HEK293 (cell line): ENCODE measurements around the gene NAV2.

Experiments used
- CTCF ChIA-PET: fragments of 350-600 bp; formaldehyde crosslinking; extraction: SDS; loops from one replicate; lab custom pipeline; 2021; ENCODE audit warnings: antibody characterized with exemption; lab: Yijun Ruan, JAX
- POLR2A ChIA-PET: fragments of 300-600 bp; formaldehyde crosslinking; extraction: SDS; loops from one replicate; lab custom pipeline; 2020; ENCODE audit warnings: antibody characterized with exemption, inconsistent platforms; lab: Yijun Ruan, JAX
- H3K27ac ChIP-seq: fragments of 200-500 bp; sonication (Bioruptor generic); 2 replicates; pipeline ENCODE4 v1.5.1; 2014; ENCODE audit warnings: low read depth, low read length, control low read depth, inconsistent platforms; ENCODE audit errors: extremely low read depth
- H3K36me3 ChIP-seq, 2 experiments: fragments of 200-500 bp in 1 of 2; sonication (Bioruptor generic) in 1 of 2; 1 replicate in 1 of 2; 2 replicates in 1 of 2; pipeline ENCODE4 v1.5.1; 2014 to 2017; ENCODE audit warnings: inconsistent platforms in 2 of 2, low read length in 2 of 2; ENCODE audit not compliant: control insufficient read depth in 2 of 2, insufficient read depth in 1 of 2
- H3K4me1 ChIP-seq: fragments of 200-500 bp; sonication (Bioruptor generic); 2 replicates; pipeline ENCODE4 v1.5.1; 2014; ENCODE audit warnings: mild to moderate bottlenecking, low read length, inconsistent platforms; ENCODE audit not compliant: control insufficient read depth, insufficient read depth
- H3K4me3 ChIP-seq: 2 replicates; pipeline ENCODE4 v1.5.1; 2011; ENCODE audit warnings: low read depth, mild to moderate bottlenecking, control low read depth, low read length, moderate library complexity
- H3K9me3 ChIP-seq: fragments of 200-500 bp; sonication (Bioruptor generic); 2 replicates; pipeline ENCODE4 v1.5.1; 2014; ENCODE audit warnings: low read depth, low read length, inconsistent platforms; ENCODE audit not compliant: control insufficient read depth, insufficient read depth
- CTCF ChIP-seq: fragments of 450-650 bp; formaldehyde crosslinking; IDR thresholded peaks from 2 replicates; pipeline ENCODE4 v1.5.1; 2016; ENCODE audit warnings: missing biosample characterization, missing genetic modification characterization
- EGR2 ChIP-seq: fragments of 450-650 bp; formaldehyde crosslinking; IDR thresholded peaks from 2 replicates; pipeline ENCODE4 v1.5.1; 2016; ENCODE audit warnings: low read depth, missing biosample characterization, missing genetic modification characterization
- GLIS1 ChIP-seq: fragments of 450-650 bp; formaldehyde crosslinking; IDR thresholded peaks from 2 replicates; pipeline ENCODE4 v1.5.1; 2016; ENCODE audit warnings: missing biosample characterization, missing genetic modification characterization
- HOXD13 ChIP-seq: sonication (generic); formaldehyde crosslinking; IDR thresholded peaks from 2 replicates; pipeline ENCODE4 v1.8.0; 2022; ENCODE audit warnings: missing genetic modification reagents, borderline replicate concordance
- KLF7 ChIP-seq: fragments of 450-650 bp; formaldehyde crosslinking; IDR thresholded peaks from 2 replicates; pipeline ENCODE4 v1.5.1; 2016; ENCODE audit warnings: missing biosample characterization, missing genetic modification characterization, borderline replicate concordance
- PBX3 ChIP-seq: sonication (generic); formaldehyde crosslinking; IDR thresholded peaks from 2 replicates; pipeline ENCODE4 v1.8.1; 2022; ENCODE audit warnings: mild to moderate bottlenecking, moderate library complexity, missing genetic modification reagents
- PRDM1 ChIP-seq: fragments of 450-650 bp; formaldehyde crosslinking; IDR thresholded peaks from 2 replicates; pipeline ENCODE4; 2016; ENCODE audit warnings: missing biosample characterization, missing genetic modification characterization
- SP7 ChIP-seq: fragments of 450-650 bp; formaldehyde crosslinking; IDR thresholded peaks from 2 replicates; pipeline ENCODE4 v1.5.1; 2016; ENCODE audit warnings: missing biosample characterization, missing genetic modification characterization
- WT1 ChIP-seq: fragments of 450-650 bp; formaldehyde crosslinking; IDR thresholded peaks from 2 replicates; pipeline ENCODE4 v1.5.1; 2016; ENCODE audit warnings: missing biosample characterization, missing genetic modification characterization
- ZFHX2 ChIP-seq: fragments of 450-650 bp; formaldehyde crosslinking; conservative IDR thresholded peaks from 2 replicates; pipeline ENCODE4 v1.5.1; 2016; ENCODE audit warnings: missing biosample characterization, missing genetic modification characterization
- ZFP41 ChIP-seq: fragments of 450-650 bp; formaldehyde crosslinking; IDR thresholded peaks from 2 replicates; pipeline ENCODE4 v1.5.1; 2016; ENCODE audit warnings: missing biosample characterization, missing genetic modification characterization, borderline replicate concordance
- ZNF132 ChIP-seq: fragments of 450-650 bp; formaldehyde crosslinking; IDR thresholded peaks from 2 replicates; pipeline ENCODE4 v1.5.1; 2017; ENCODE audit warnings: missing biosample characterization, missing genetic modification characterization, borderline replicate concordance
- ZNF174 ChIP-seq: fragments of 450-650 bp; formaldehyde crosslinking; IDR thresholded peaks from 2 replicates; pipeline ENCODE4 v1.5.0; 2017; ENCODE audit warnings: missing biosample characterization, mild to moderate bottlenecking, missing genetic modification characterization
- ZNF248 ChIP-seq: fragments of 450-650 bp; formaldehyde crosslinking; IDR thresholded peaks from 2 replicates; pipeline ENCODE4 v1.5.1; 2017; ENCODE audit warnings: missing biosample characterization, missing genetic modification characterization
- ZNF266 ChIP-seq: fragments of 450-650 bp; formaldehyde crosslinking; IDR thresholded peaks from 2 replicates; pipeline ENCODE4 v1.5.1; 2016; ENCODE audit warnings: missing biosample characterization, missing genetic modification characterization, low read depth
- ZNF341 ChIP-seq: fragments of 450-650 bp; formaldehyde crosslinking; IDR thresholded peaks from 2 replicates; pipeline ENCODE4; 2016; ENCODE audit warnings: low read depth, missing biosample characterization, missing genetic modification characterization
- ZNF350 ChIP-seq: fragments of 450-650 bp; formaldehyde crosslinking; IDR thresholded peaks from 2 replicates; pipeline ENCODE4 v1.5.0; 2017; ENCODE audit warnings: missing biosample characterization, mild to moderate bottlenecking, missing genetic modification characterization
- ZNF404 ChIP-seq: fragments of 450-650 bp; formaldehyde crosslinking; IDR thresholded peaks from 2 replicates; pipeline ENCODE4 v1.5.1; 2017; ENCODE audit warnings: missing biosample characterization, missing genetic modification characterization
- ZNF530 ChIP-seq: fragments of 450-650 bp; formaldehyde crosslinking; IDR thresholded peaks from 2 replicates; pipeline ENCODE4 v1.5.1; 2016; ENCODE audit warnings: low read depth, missing biosample characterization, missing genetic modification characterization
- ZNF600 ChIP-seq: fragments of 450-650 bp; formaldehyde crosslinking; IDR thresholded peaks from 2 replicates; pipeline ENCODE4 v1.5.1; 2016; ENCODE audit warnings: missing biosample characterization, missing genetic modification characterization
- ZNF624 ChIP-seq: fragments of 450-650 bp; formaldehyde crosslinking; IDR thresholded peaks from 2 replicates; pipeline ENCODE4 v1.5.1; 2017; ENCODE audit warnings: missing biosample characterization, missing genetic modification characterization
- ZNF654 ChIP-seq: fragments of 450-650 bp; formaldehyde crosslinking; IDR thresholded peaks from 2 replicates; pipeline ENCODE4 v1.5.1; 2016; ENCODE audit warnings: low read depth, missing biosample characterization, missing genetic modification characterization
- ZNF785 ChIP-seq: fragments of 450-650 bp; formaldehyde crosslinking; IDR thresholded peaks from 2 replicates; pipeline ENCODE4 v1.5.1; 2016; ENCODE audit warnings: missing biosample characterization, missing genetic modification characterization
- TF ChIP-seq, protein P1 (sequence below): fragments of 450-650 bp; formaldehyde crosslinking; IDR thresholded peaks from 2 replicates; pipeline ENCODE4 v1.5.1; 2017; ENCODE audit warnings: missing biosample characterization, mild to moderate bottlenecking, missing genetic modification characterization, moderate library complexity
- TF ChIP-seq, protein P2 (sequence below): fragments of 450-650 bp; formaldehyde crosslinking; IDR thresholded peaks from 2 replicates; pipeline ENCODE4 v1.5.1; 2016; ENCODE audit warnings: missing biosample characterization, missing genetic modification characterization
- TF ChIP-seq, protein P3 (sequence below): fragments of 450-650 bp; formaldehyde crosslinking; IDR thresholded peaks from 2 replicates; pipeline ENCODE4 v1.5.1; 2016; ENCODE audit warnings: missing biosample characterization, missing genetic modification characterization
- TF ChIP-seq, protein P4 (sequence below): fragments of 450-650 bp; formaldehyde crosslinking; IDR thresholded peaks from 2 replicates; pipeline ENCODE4 v1.5.1; 2016; ENCODE audit warnings: missing biosample characterization, missing genetic modification characterization
- TF ChIP-seq, protein P5 (sequence below): fragments of 450-650 bp; formaldehyde crosslinking; IDR thresholded peaks from 2 replicates; pipeline ENCODE4 v1.5.1; 2016; ENCODE audit warnings: missing biosample characterization, missing genetic modification characterization

Gene NAV2

DNA sequence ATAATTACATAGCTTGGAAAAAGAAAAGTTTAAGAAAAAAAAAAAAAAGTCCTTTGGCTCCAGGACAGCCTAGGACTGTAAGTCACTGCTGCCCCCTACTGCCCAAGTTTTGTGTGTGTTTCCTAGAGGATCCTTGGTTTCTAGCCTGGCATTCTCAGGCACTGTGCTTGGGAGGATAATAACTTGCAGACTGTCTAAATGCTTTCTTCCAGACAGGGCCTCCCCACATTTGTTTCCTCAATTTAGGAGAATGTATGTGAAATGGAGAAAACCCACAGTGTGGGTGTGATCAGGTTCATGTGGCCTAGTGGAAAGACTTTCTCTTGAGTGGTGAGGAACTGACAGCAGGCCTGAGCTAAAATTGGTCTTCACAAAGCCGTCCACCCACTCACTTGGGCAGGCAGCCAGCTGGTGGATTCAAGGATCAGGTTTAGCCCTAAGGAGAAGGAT is 191.0 kb downstream of the NAV2 start:
- Histone ChIP-seq H3K36me3 (no peaks in the 10 kb centered on the region), H3K4me1 (no peaks in the 10 kb centered on the region), H3K27ac (no peak overlapping the region), H3K9me3 (no peaks in the 10 kb centered on the region), H3K4me3 (no peak overlapping the region)
- CTCF ChIA-PET: interaction anchor here (0.6 to 3.4 kb wide), 68 partner anchors 9 to 1775 kb away, joined by 3 to 71 read pairs (median 4); no protein-coding TSS in a partner anchor
- POLR2A ChIA-PET: interaction anchor here (0.7 to 1.4 kb wide), 3 partner anchors 188 to 344 kb away, joined by 3 to 6 read pairs (median 4); no protein-coding TSS in a partner anchor
- no peak for TF ChIP-seq GLIS1 (tag by site-specific recombination)
- peak; percentile 47 for TF ChIP-seq EGR2
- TF ChIP-seq ZNF785: no peak
- peak; percentile 80 for TF ChIP-seq ZFHX2 (tag by site-specific recombination)
- TF ChIP-seq PBX3 (CRISPR knock-in tag): no peak
- no peak for TF ChIP-seq KLF7 (tag by site-specific recombination)
- TF ChIP-seq ZNF600 (tag by site-specific recombination): no peak
- TF ChIP-seq, protein P1, sequence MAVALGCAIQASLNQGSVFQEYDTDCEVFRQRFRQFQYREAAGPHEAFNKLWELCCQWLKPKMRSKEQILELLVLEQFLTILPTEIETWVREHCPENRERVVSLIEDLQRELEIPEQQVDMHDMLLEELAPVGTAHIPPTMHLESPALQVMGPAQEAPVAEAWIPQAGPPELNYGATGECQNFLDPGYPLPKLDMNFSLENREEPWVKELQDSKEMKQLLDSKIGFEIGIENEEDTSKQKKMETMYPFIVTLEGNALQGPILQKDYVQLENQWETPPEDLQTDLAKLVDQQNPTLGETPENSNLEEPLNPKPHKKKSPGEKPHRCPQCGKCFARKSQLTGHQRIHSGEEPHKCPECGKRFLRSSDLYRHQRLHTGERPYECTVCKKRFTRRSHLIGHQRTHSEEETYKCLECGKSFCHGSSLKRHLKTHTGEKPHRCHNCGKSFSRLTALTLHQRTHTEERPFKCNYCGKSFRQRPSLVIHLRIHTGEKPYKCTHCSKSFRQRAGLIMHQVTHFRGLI (tag by site-specific recombination): no peak
- TF ChIP-seq WT1 (tag by site-specific recombination): no peak
- peak; percentile 56; the same call in 1 of the 2 replicates for TF ChIP-seq CTCF (tag by site-specific recombination)
- no peak for TF ChIP-seq ZFP41 (tag by site-specific recombination)
- TF ChIP-seq ZNF341 (tag by site-specific recombination): no peak
- TF ChIP-seq, protein P2, sequence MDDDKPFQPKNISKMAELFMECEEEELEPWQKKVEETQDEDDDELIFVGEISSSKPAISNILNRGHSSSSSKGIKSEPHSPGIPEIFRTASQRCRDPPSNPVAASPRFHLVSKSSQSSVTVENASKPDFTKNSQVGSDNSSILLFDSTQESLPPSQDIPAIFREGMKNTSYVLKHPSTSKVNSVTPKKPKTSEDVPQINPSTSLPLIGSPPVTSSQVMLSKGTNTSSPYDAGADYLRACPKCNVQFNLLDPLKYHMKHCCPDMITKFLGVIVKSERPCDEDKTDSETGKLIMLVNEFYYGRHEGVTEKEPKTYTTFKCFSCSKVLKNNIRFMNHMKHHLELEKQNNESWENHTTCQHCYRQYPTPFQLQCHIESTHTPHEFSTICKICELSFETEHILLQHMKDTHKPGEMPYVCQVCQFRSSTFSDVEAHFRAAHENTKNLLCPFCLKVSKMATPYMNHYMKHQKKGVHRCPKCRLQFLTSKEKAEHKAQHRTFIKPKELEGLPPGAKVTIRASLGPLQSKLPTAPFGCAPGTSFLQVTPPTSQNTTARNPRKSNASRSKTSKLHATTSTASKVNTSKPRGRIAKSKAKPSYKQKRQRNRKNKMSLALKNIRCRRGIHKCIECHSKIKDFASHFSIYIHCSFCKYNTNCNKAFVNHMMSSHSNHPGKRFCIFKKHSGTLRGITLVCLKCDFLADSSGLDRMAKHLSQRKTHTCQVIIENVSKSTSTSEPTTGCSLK (tag by site-specific recombination): no peak
- 0 out of 2 replicates have a peak, but pooled peaks have one; percentile 23 for TF ChIP-seq SP7 (tag by site-specific recombination)
- TF ChIP-seq, protein P3, sequence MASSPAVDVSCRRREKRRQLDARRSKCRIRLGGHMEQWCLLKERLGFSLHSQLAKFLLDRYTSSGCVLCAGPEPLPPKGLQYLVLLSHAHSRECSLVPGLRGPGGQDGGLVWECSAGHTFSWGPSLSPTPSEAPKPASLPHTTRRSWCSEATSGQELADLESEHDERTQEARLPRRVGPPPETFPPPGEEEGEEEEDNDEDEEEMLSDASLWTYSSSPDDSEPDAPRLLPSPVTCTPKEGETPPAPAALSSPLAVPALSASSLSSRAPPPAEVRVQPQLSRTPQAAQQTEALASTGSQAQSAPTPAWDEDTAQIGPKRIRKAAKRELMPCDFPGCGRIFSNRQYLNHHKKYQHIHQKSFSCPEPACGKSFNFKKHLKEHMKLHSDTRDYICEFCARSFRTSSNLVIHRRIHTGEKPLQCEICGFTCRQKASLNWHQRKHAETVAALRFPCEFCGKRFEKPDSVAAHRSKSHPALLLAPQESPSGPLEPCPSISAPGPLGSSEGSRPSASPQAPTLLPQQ (tag by site-specific recombination): no peak
- no peak for TF ChIP-seq ZNF174 (tag by site-specific recombination)
- no peak for TF ChIP-seq ZNF266 (tag by site-specific recombination)
- peak; percentile 93 for TF ChIP-seq ZNF654 (tag by site-specific recombination)
- TF ChIP-seq, protein P4, sequence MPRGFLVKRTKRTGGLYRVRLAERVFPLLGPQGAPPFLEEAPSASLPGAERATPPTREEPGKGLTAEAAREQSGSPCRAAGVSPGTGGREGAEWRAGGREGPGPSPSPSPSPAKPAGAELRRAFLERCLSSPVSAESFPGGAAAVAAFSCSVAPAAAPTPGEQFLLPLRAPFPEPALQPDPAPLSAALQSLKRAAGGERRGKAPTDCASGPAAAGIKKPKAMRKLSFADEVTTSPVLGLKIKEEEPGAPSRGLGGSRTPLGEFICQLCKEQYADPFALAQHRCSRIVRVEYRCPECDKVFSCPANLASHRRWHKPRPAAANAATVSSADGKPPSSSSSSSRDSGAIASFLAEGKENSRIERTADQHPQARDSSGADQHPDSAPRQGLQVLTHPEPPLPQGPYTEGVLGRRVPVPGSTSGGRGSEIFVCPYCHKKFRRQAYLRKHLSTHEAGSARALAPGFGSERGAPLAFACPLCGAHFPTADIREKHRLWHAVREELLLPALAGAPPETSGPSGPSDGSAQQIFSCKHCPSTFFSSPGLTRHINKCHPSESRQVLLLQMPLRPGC (tag by site-specific recombination): no peak
- TF ChIP-seq, protein P5, sequence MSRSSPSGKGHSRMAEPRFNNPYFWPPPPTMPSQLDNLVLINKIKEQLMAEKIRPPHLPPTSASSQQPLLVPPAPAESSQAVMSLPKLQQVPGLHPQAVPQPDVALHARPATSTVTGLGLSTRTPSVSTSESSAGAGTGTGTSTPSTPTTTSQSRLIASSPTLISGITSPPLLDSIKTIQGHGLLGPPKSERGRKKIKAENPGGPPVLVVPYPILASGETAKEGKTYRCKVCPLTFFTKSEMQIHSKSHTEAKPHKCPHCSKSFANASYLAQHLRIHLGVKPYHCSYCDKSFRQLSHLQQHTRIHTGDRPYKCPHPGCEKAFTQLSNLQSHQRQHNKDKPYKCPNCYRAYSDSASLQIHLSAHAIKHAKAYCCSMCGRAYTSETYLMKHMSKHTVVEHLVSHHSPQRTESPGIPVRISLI (tag by site-specific recombination): peak; percentile 79
- TF ChIP-seq ZNF248 (tag by site-specific recombination): no peak
- TF ChIP-seq ZNF404 (tag by site-specific recombination): no peak
- TF ChIP-seq ZNF350 (tag by site-specific recombination): no peak
- no peak for TF ChIP-seq ZNF624
- TF ChIP-seq ZNF530 (tag by site-specific recombination): no peak
- no peak for TF ChIP-seq HOXD13 (CRISPR knock-in tag)
- no peak for TF ChIP-seq ZNF132 (tag by site-specific recombination)
- TF ChIP-seq PRDM1 (tag by site-specific recombination): no peak
